Mucosa of descending colon (tissue), 3 donors: ENCODE results near the gene CHERP. TPM values are rescaled to one million over a fixed set of nuclear protein-coding genes. Genes with fewer than 3 reads are reported as not detected.

Experiments
- ATAC-seq: fragments of 200-7000 bp; cut with Tn5 transposase; one replicate; pipeline ENCODE4 v1.9.1; 2020; ENCODE audit warnings: mild to moderate bottlenecking, moderate library complexity
- DNase-seq, 3 donors: peaks; one replicate each; pipeline ENCODE4 v3.0.0-alpha.2; 2020
- H3K36me3 ChIP-seq: fragments of 200-600 bp; one replicate; pipeline ENCODE4 v1.8.0; 2021; ENCODE audit warnings: low read depth, mild to moderate bottlenecking
- H3K4me1 ChIP-seq: fragments of 200-600 bp; one replicate; pipeline ENCODE4 v1.8.0; 2021; ENCODE audit warnings: low read depth, mild to moderate bottlenecking
- H3K4me3 ChIP-seq: fragments of 200-600 bp; one replicate; pipeline ENCODE4 v1.8.0; 2021; ENCODE audit warnings: mild to moderate bottlenecking
- H3K9me3 ChIP-seq: fragments of 200-600 bp; one replicate; pipeline ENCODE4 v1.8.0; 2021; ENCODE audit warnings: mild to moderate bottlenecking
- intact Hi-C, 2 donors: fragments of 100-400 bp; cut with DNase I in 1 of 2; cut with micrococcal nuclease in 1 of 2; formaldehyde crosslinking; loops; one replicate each; pipeline versions ENCODE4 v1.11.0 to v1.11.1; 2022; cut with DNase I, micrococcal nuclease
- total RNA-seq, 3 donors: library from RNA; stranded (reverse); fragmentation: NEBNext Ultra II Directional in 2 of 3; extraction: Animal tissue kit (Norgen Biotek cat#: 25700) in 2 of 3; gene quantifications; one replicate each; pipeline versions ENCODE4 v1.2.1 to v1.2.4, GENCODE V29; 2021 to 2023
- TF ChIP-seq, protein P1 (sequence below): fragments of 200-600 bp; IDR thresholded peaks from one replicate; pipeline ENCODE4 v1.8.0; 2022; ENCODE audit warnings: antibody characterized with exemption, mild to moderate bottlenecking
- donor health status: DM: no; HTN: no; CAD: no; lungs with moderate emphysema.
- donor health status: DM: no; HTN: no; CAD: no.
- donor health status: DM: no; HTN: yes; CAD: no.

Gene CHERP
- total RNA-seq, 3 donors from 2014 or later, result 36.3 to 43.0 (median 38.8) TPM

DNA sequence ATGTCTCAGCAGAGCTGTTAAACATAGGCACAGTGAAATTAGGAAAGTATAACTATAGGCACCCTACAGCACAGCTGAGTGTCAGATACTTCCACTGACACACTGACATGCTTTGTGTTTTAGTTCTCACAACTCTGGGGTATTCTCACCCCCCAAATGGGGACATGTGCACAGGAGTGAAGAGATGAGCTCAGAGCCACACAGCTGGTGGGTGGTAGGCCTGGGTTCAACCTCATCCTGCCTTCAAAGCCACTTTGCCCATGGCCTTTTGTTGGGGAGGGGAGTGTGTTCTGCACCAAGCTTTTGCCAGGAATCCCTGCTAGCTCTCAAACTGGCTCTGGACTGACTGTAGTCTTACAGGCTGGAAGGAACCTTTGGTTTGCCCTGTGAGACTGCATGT is 31.7 kb upstream of the CHERP start:
- no peak for DNase-seq
- no peaks in the 10 kb centered on the region for H3K9me3 ChIP-seq
- TF ChIP-seq, protein P1, sequence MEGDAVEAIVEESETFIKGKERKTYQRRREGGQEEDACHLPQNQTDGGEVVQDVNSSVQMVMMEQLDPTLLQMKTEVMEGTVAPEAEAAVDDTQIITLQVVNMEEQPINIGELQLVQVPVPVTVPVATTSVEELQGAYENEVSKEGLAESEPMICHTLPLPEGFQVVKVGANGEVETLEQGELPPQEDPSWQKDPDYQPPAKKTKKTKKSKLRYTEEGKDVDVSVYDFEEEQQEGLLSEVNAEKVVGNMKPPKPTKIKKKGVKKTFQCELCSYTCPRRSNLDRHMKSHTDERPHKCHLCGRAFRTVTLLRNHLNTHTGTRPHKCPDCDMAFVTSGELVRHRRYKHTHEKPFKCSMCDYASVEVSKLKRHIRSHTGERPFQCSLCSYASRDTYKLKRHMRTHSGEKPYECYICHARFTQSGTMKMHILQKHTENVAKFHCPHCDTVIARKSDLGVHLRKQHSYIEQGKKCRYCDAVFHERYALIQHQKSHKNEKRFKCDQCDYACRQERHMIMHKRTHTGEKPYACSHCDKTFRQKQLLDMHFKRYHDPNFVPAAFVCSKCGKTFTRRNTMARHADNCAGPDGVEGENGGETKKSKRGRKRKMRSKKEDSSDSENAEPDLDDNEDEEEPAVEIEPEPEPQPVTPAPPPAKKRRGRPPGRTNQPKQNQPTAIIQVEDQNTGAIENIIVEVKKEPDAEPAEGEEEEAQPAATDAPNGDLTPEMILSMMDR, result no peak
- H3K36me3 ChIP-seq, result peaks cover 4% of the 10 kb centered on the region
- peaks cover 33% of the 10 kb centered on the region for H3K4me1 ChIP-seq
- no peak overlapping the region for H3K4me3 ChIP-seq
- no peak for ATAC-seq
- intact Hi-C loops, result no loop called here

GRCh38 chr19:16573296-16573695 is 31.1 kb upstream of the CHERP start:
- ATAC-seq, result no peak
- Histone ChIP-seq H3K9me3 (no peaks in the 10 kb centered on the region), H3K36me3 (peaks cover 4% of the 10 kb centered on the region), H3K4me1 (peaks cover 33% of the 10 kb centered on the region), H3K4me3 (peak overlapping the region; percentile 80)
- intact Hi-C loops, result no loop called here
- DNase-seq, result no peak
- TF ChIP-seq, protein P1, result no peak

- intact Hi-C loops, result no loop called here
Measured at GRCh38 chr19:16572332-16573211, 30.3 kb upstream of the CHERP start, which contains the start of gene SLC35E1. Gene SLC35E1, minus strand, starts transcription at chr19:16572415. Its CDS starts 51 bp downstream, at chr19:16572364.

DNA sequence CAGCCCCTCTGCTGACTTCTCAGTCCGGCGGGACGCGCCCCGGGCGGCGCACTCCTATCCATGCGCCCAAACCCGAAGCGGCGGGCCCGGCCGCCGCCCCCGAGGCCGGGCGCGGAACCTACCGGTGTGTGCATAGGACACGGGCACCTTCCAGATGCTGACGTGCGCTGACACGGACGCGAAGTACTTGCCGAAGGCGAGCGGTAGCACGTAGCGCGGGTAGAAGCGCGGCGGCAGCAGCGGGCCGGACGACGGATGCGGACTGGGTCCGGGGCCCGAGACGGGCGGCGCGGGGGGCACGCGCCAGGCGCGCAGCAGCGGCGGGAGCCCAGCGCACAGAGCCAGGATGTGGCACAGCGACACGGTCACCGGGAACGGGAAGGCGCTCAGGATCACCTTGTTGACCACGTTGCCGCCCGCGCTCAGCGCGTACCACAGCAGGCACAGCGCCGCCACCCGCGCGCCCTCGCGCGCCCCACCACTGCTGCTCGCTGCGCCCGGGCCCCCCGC is 29.6 kb upstream of the CHERP start:
- Histone ChIP-seq H3K4me3 (peak overlapping the region; percentile 80), H3K4me1 (peaks cover 33% of the 10 kb centered on the region), H3K9me3 (no peaks in the 10 kb centered on the region), H3K36me3 (peaks cover 4% of the 10 kb centered on the region)
- peak in 1 of 3 donors; percentile 80 for DNase-seq
- ATAC-seq, result peak; percentile 15
- intact Hi-C loops, result no loop called here
- TF ChIP-seq, protein P1, result no peak

More at GRCh38 chr19:16572332-16573211, 30.3 kb upstream of the CHERP start, which contains the start of gene SLC35E1:
- ATAC-seq (peak; percentile 97), DNase-seq (peak; percentile 96 to 98 (median 97))
- Histone ChIP-seq H3K36me3 (peaks cover 4% of the 10 kb centered on the region), H3K4me1 (peaks cover 33% of the 10 kb centered on the region), H3K9me3 (no peaks in the 10 kb centered on the region), H3K4me3 (peak within 1 kb of the TSS; percentile 80)
- TF ChIP-seq, protein P1, result no peak

GRCh38 chr19:16571283-16571682 is 29.0 kb upstream of the CHERP start:
- Histone ChIP-seq H3K36me3 (peaks cover 4% of the 10 kb centered on the region), H3K9me3 (no peaks in the 10 kb centered on the region), H3K4me3 (no peak overlapping the region), H3K4me1 (peaks cover 33% of the 10 kb centered on the region)
- ATAC-seq, result no peak
- intact Hi-C loops, result no loop called here
- TF ChIP-seq, protein P1, result no peak
- no peak for DNase-seq
